H1 (cell line): Measurements from ENCODE around the gene TRNAU1AP. TPM values are rescaled to one million over a fixed set of nuclear protein-coding genes. Genes with fewer than 3 reads are reported as not detected.

Source experiments
- CTCF ChIA-PET: fragments of 300-600 bp; sonication (Branson Sonifier 250); formaldehyde crosslinking; loops from one replicate; lab custom pipeline; 2021; ENCODE audit not compliant: partially characterized antibody; lab: Charles Lee
- POLR2A ChIA-PET: fragments of 300-600 bp; sonication (Branson Sonifier 250); formaldehyde crosslinking; loops from one replicate; lab custom pipeline; 2021; ENCODE audit warnings: inconsistent platforms; ENCODE audit not compliant: partially characterized antibody; lab: Charles Lee
- DNase-seq, 2 experiments: peaks; one replicate each; pipeline versions ENCODE4 v3.0.0 to v3.0.0-alpha.2; 2010 to 2022; ENCODE audit warnings: low spot score in 2 of 2, low read depth in 1 of 2, mixed read lengths in 1 of 2
- FAIRE-seq: peaks from 2 replicates; lab custom pipeline; 2011; peaks lifted over from hg19 to GRCh38; lab: Jason Lieb, UNC
- H2AFZ ChIP-seq: 2 replicates; pipeline ENCODE4 v1.8.1; 2012; ENCODE audit warnings: low read length, inconsistent platforms
- H2AK5ac ChIP-seq: 2 replicates; pipeline ENCODE4 v1.6.1; 2013; ENCODE audit warnings: low read depth, low read length
- H2BK120ac ChIP-seq: replicated peaks from 2 replicates; pipeline ENCODE3; 2013; ENCODE audit warnings: low read depth, low read length, inconsistent platforms
- H2BK12ac ChIP-seq: 2 replicates; pipeline ENCODE4 v1.6.1; 2013; ENCODE audit warnings: low read depth, low read length
- H2BK15ac ChIP-seq: 2 replicates; pipeline ENCODE4 v1.6.1; 2013; ENCODE audit warnings: low read length
- H2BK20ac ChIP-seq: 2 replicates; pipeline ENCODE4 v1.6.1; 2013; ENCODE audit warnings: low read length
- H2BK5ac ChIP-seq: 2 replicates; pipeline ENCODE4 v1.6.1; 2013; ENCODE audit warnings: low read depth, low read length
- H3K14ac ChIP-seq: 2 replicates; pipeline ENCODE4 v1.6.1; 2013; ENCODE audit warnings: inconsistent platforms; ENCODE audit not compliant: insufficient read length
- H3K18ac ChIP-seq: 2 replicates; pipeline ENCODE4 v1.6.1; 2013; ENCODE audit warnings: low read length; ENCODE audit errors: extremely low read depth
- H3K23ac ChIP-seq: 2 replicates; pipeline ENCODE4 v1.6.1; 2013; ENCODE audit warnings: inconsistent platforms; ENCODE audit not compliant: insufficient read length
- H3K23me2 ChIP-seq: 2 replicates; pipeline ENCODE4 v1.6.1; 2013; ENCODE audit warnings: low read depth, low read length
- H3K27ac ChIP-seq: 2 replicates; pipeline ENCODE4 v1.6.1; 2011; ENCODE audit warnings: low read depth, low read length, inconsistent platforms
- H3K27me3 ChIP-seq, 4 experiments: replicated peaks in 1 of 4; 1 replicate in 1 of 4; 2 replicates in 3 of 4; pipeline versions ENCODE4 v1.6.1 to v1.8.1; 2011 to 2013; ENCODE audit warnings: low read length in 3 of 4, mild to moderate bottlenecking in 3 of 4, inconsistent platforms in 2 of 4, mixed read lengths in 2 of 4, moderate library complexity in 1 of 4; ENCODE audit not compliant: control insufficient read depth in 3 of 4, insufficient read depth in 3 of 4; ENCODE audit errors: extremely low read depth in 1 of 4
- H3K36me3 ChIP-seq, 4 experiments: 2 replicates each; pipeline versions ENCODE4 v1.6.1 to v1.8.1; 2011 to 2013; ENCODE audit warnings: mild to moderate bottlenecking in 4 of 4, low read length in 3 of 4, moderate library complexity in 2 of 4, control low read depth in 1 of 4, inconsistent platforms in 1 of 4; ENCODE audit not compliant: insufficient read depth in 4 of 4, control insufficient read depth in 2 of 4
- H3K4ac ChIP-seq: replicated peaks from 2 replicates; pipeline ENCODE3; 2013; ENCODE audit warnings: low read length, low read depth, mixed read lengths, inconsistent platforms; ENCODE audit not compliant: insufficient read length
- H3K4me1 ChIP-seq, 4 experiments: replicated peaks in 1 of 4; 1 replicate in 1 of 4; 2 replicates in 3 of 4; pipeline versions ENCODE4 v1.6.1 to v1.8.1; 2011 to 2013; ENCODE audit warnings: low read length in 3 of 4, inconsistent platforms in 2 of 4, mixed read lengths in 1 of 4; ENCODE audit not compliant: insufficient read depth in 4 of 4, control insufficient read depth in 3 of 4
- H3K4me2 ChIP-seq, 2 experiments: 2 replicates each; pipeline versions ENCODE4 v1.6.1 to v1.8.1; 2011 to 2013; ENCODE audit warnings: low read depth in 2 of 2, low read length in 2 of 2, control low read depth in 1 of 2, inconsistent platforms in 1 of 2, mild to moderate bottlenecking in 1 of 2; ENCODE audit not compliant: insufficient read depth in 1 of 2
- H3K4me3 ChIP-seq, 4 experiments: fragments of 200-600, 300-600 bp in 1 of 4; sonication (generic), shearing (Covaris generic), sonication (Bioruptor Twin) in 1 of 4; 2 replicates each; pipeline versions ENCODE4 v1.5.1 to v1.8.1; 2011 to 2016; ENCODE audit warnings: low read length in 4 of 4, low read depth in 3 of 4, control low read depth in 2 of 4, inconsistent platforms in 2 of 4, mild to moderate bottlenecking in 2 of 4, mixed read lengths in 1 of 4, moderate library complexity in 1 of 4; ENCODE audit not compliant: insufficient read depth in 2 of 4; ENCODE audit errors: extremely low read depth in 1 of 4
- H3K56ac ChIP-seq: replicated peaks from 2 replicates; pipeline ENCODE3; 2013; ENCODE audit warnings: low read depth, mild to moderate bottlenecking, mixed read lengths, low read length, inconsistent platforms; ENCODE audit not compliant: insufficient read length
- H3K79me1 ChIP-seq: 2 replicates; pipeline ENCODE4 v1.6.1; 2013; ENCODE audit warnings: low read depth, low read length, control low read depth
- H3K79me2 ChIP-seq, 2 experiments: 2 replicates each; pipeline versions ENCODE4 v1.6.1 to v1.8.1; 2012 to 2013; ENCODE audit warnings: low read length in 2 of 2, mild to moderate bottlenecking in 2 of 2, inconsistent platforms in 1 of 2; ENCODE audit not compliant: insufficient read depth in 2 of 2, control insufficient read depth in 1 of 2
- H3K9ac ChIP-seq, 4 experiments: replicated peaks in 1 of 4; 1 replicate in 1 of 4; 2 replicates in 3 of 4; pipeline versions ENCODE4 v1.6.1 to v1.8.1; 2011 to 2013; ENCODE audit warnings: low read depth in 3 of 4, low read length in 3 of 4, control low read depth in 2 of 4, mild to moderate bottlenecking in 2 of 4, moderate library complexity in 2 of 4, inconsistent platforms in 1 of 4; ENCODE audit errors: extremely low read depth in 1 of 4
- H3K9me3 ChIP-seq, 2 experiments: 2 replicates each; pipeline versions ENCODE4 v1.6.1 to v1.8.1; 2012 to 2013; ENCODE audit warnings: mild to moderate bottlenecking in 2 of 2, moderate library complexity in 2 of 2, control low read depth in 1 of 2, inconsistent platforms in 1 of 2, low read depth in 1 of 2, low read length in 1 of 2, mixed read lengths in 1 of 2; ENCODE audit not compliant: insufficient read depth in 2 of 2
- H4K20me1 ChIP-seq, 2 experiments: replicated peaks in 1 of 2; 2 replicates each; pipeline versions ENCODE3 to v1.8.1; 2011 to 2013; ENCODE audit warnings: inconsistent platforms in 2 of 2, low read length in 2 of 2, mild to moderate bottlenecking in 1 of 2; ENCODE audit not compliant: insufficient read depth in 2 of 2, control insufficient read depth in 1 of 2
- H4K5ac ChIP-seq: 2 replicates; pipeline ENCODE4 v1.6.1; 2013; ENCODE audit warnings: low read length, low read depth, mixed read lengths, inconsistent platforms; ENCODE audit not compliant: insufficient read length
- H4K8ac ChIP-seq: 2 replicates; pipeline ENCODE4 v1.8.0; 2013; ENCODE audit warnings: mild to moderate bottlenecking, moderate library complexity, low read length, inconsistent platforms; ENCODE audit not compliant: insufficient read depth; ENCODE audit errors: extremely low read depth
- H4K91ac ChIP-seq: replicated peaks from 2 replicates; pipeline ENCODE3; 2013; ENCODE audit warnings: low read length, mixed read lengths, inconsistent platforms; ENCODE audit not compliant: insufficient read length
- ASH2L ChIP-seq: fragments of 200-600, 300-600 bp; sonication (generic); IDR thresholded peaks from one replicate; pipeline ENCODE4 v1.7.1; 2017; ENCODE audit warnings: low read length
- E2F6 ChIP-seq: IDR thresholded peaks from 2 replicates; pipeline ENCODE4 v1.6.1; 2012; ENCODE audit warnings: inconsistent platforms
- JUN ChIP-seq: IDR thresholded peaks from 2 replicates; pipeline ENCODE4 v1.6.1; 2011; ENCODE audit warnings: low read depth, mild to moderate bottlenecking, improper control_type of control experiment, low read length
- MAFK ChIP-seq: IDR thresholded peaks from 2 replicates; pipeline ENCODE4 v1.6.1; 2012; ENCODE audit warnings: low read depth, mild to moderate bottlenecking, improper control_type of control experiment, low read length
- NANOG ChIP-seq: IDR thresholded peaks from 2 replicates; pipeline ENCODE4 v1.6.1; 2011; ENCODE audit warnings: low read length, low read depth, mild to moderate bottlenecking, inconsistent platforms; ENCODE audit not compliant: insufficient read depth, poor library complexity, severe bottlenecking
- NRF1 ChIP-seq: IDR thresholded peaks from 2 replicates; pipeline ENCODE4 v1.6.1; 2011; ENCODE audit warnings: mild to moderate bottlenecking, low read depth, low read length, improper control_type of control experiment
- POLR2AphosphoS5 ChIP-seq: IDR thresholded peaks from 2 replicates; pipeline ENCODE4 v1.6.1; 2011; ENCODE audit warnings: low read depth, low read length
- RBBP5 ChIP-seq: IDR thresholded peaks from 2 replicates; pipeline ENCODE4 v1.7.1; 2012; ENCODE audit warnings: low read depth, mild to moderate bottlenecking, inconsistent platforms, low read length, moderate library complexity, borderline replicate concordance
- SIRT6 ChIP-seq: IDR thresholded peaks from one replicate; pipeline ENCODE4 v1.7.1; 2012; ENCODE audit warnings: low read length, inconsistent platforms
- SRF ChIP-seq: IDR thresholded peaks from 2 replicates; pipeline ENCODE4 v1.6.1; 2011; ENCODE audit warnings: mild to moderate bottlenecking, low read depth, low read length, moderate library complexity
- TAF1 ChIP-seq: IDR thresholded peaks from 2 replicates; pipeline ENCODE4 v1.6.1; 2011; ENCODE audit warnings: mild to moderate bottlenecking, low read depth, low read length
- YY1 ChIP-seq: IDR thresholded peaks from 2 replicates; pipeline ENCODE4 v1.6.1; 2011; ENCODE audit warnings: low read depth, mild to moderate bottlenecking, low read length
- WGBS, 2 experiments: shearing (Covaris generic) in 1 of 2; methylation state at CpG; one replicate each; pipeline versions ENCODE4 v1.1.6 to v1.1.7; 2013 to 2015; ENCODE audit warnings: low lambda C conversion rate in 2 of 2, mixed read lengths in 2 of 2, inconsistent platforms in 1 of 2, low coverage in 1 of 2, missing lambda C conversion rate in 1 of 2; ENCODE audit not compliant: insufficient replicate concordance in 2 of 2, insufficient coverage in 1 of 2, insufficient read length in 1 of 2; ENCODE audit errors: extremely low coverage in 1 of 2, missing lambda C conversion rate in 1 of 2; 5-methylcytosine and 5-hydroxymethylcytosine counted together
- polyA plus RNA-seq, 7 experiments: library from polyadenylated mRNA; depleted of rRNA in 3 of 7; stranded (reverse) in 5 of 7; unstranded in 2 of 7; fragments of >200 nt in 5 of 7; fragments of 200-250 nt in 2 of 7; gene quantifications; 1 replicate in 5 of 7; 2 replicates in 1 of 7; 4 replicates in 1 of 7; pipeline versions ENCODE4 v1.2.1 to v1.2.3, GENCODE V29; 2011 to 2013; ENCODE audit warnings: missing spikeins in 2 of 7, mixed read lengths in 2 of 7
- total RNA-seq: library from RNA; stranded (reverse); fragmentation: NEBNext Ultra II Directional; extraction: Animal tissue kit (Norgen Biotek cat#: 25700); gene quantifications from 2 replicates; pipeline ENCODE4 v1.2.1, GENCODE V29; 2021

The TRNAU1AP gene
- total and polyA plus RNA-seq, 2 of the 8 experiments (the other 6 are each of a cell fraction or from before 2014, with no cell fraction given), result 35.2 to 37.1 TPM

- Histone ChIP-seq H3K18ac (no peak overlapping the region), H3K79me2 (no peaks in the 10 kb centered on the region), H4K91ac (no peak overlapping the region), H2BK120ac (no peak overlapping the region), H2BK12ac (no peak overlapping the region), H3K9ac (no peak overlapping the region), H2BK20ac (no peak overlapping the region), H3K23ac (no peak overlapping the region), H4K20me1 (no peaks in the 10 kb centered on the region), H3K36me3 (peaks cover 1 to 28% (median 6%) of the 10 kb centered on the region in 4 experiments; a peak in 5 of 8 replicates), H2AK5ac (no peak overlapping the region), H3K27me3 (no peaks in the 10 kb centered on the region), H3K4me1 (0 out of 7 replicates have a peak, but pooled peaks cover 0 to 2% (median 0%) of the 10 kb centered on the region in 4 experiments), H2AFZ (no peak overlapping the region), H3K27ac (no peak overlapping the region), H3K79me1 (no peaks in the 10 kb centered on the region), H2BK5ac (no peak overlapping the region), H3K9me3 (no peaks in the 10 kb centered on the region), H3K14ac (no peak overlapping the region), H4K5ac (no peak overlapping the region), H3K4me3 (no peak overlapping the region), H3K4ac (no peak overlapping the region), H3K56ac (no peak overlapping the region), H3K4me2 (no peak overlapping the region), H3K23me2 (no peaks in the 10 kb centered on the region), H2BK15ac (no peak overlapping the region), H4K8ac (no peak overlapping the region)
- 94% methylated on average over 2 of the region's 2 CpGs; no CpG with 5 or more reads in 1 of the 2 experiments for WGBS, 2 experiments
- TF ChIP-seq NRF1 (no peak), NANOG (no peak), YY1 (no peak), TAF1 (no peak), MAFK (no peak), ASH2L (no peak), JUN (no peak), E2F6 (no peak), SRF (no peak), SIRT6 (no peak), RBBP5 (no peak), POLR2AphosphoS5 (no peak)
- CTCF ChIA-PET, result interaction anchor here (1.0 to 6.9 kb wide), 2 partner anchors 17 to 28 kb away, joined by 3 to 73 read pairs; no protein-coding TSS in a partner anchor
- FAIRE-seq (no peak), DNase-seq (no peak)
- POLR2A ChIA-PET, result interaction anchor here (0.9 to 21.8 kb wide), 5 partner anchors 11 to 94 kb away, joined by 3 to 473 read pairs (median 5); partner anchors contain the start of genes RCC1 and TAF12
Measured at GRCh38 chr1:28606771-28607170, 53.9 kb downstream of the TRNAU1AP start.
